COR-L47 (cell line): ENCODE data around the gene FASTK.
"Not testable (repeated sequence)": the region's sequence is repeated elsewhere in the genome, so short reads cannot be mapped to it uniquely, and the experiment has no call there.

Experiments
- DNase-seq: peaks from one replicate; lab custom pipeline; 2025; lab: John Stamatoyannopoulos, UW

Gene FASTK

GRCh38 chr7:151026771-151027727 lies 53.6 kb downstream of the FASTK start:
- DNase-seq: not testable (repeated sequence)
